Endometrial microvascular endothelial cells (primary cell): ENCODE measurements around the gene SEPTIN1. TPM values are rescaled to one million over a fixed set of nuclear protein-coding genes. Genes with fewer than 3 reads are reported as not detected.

Experiments
- in situ Hi-C: cut with HindIII; loops from 2 replicates; pipeline ENCODE4 v1.10.0; 2017; ENCODE audit warnings: low sequenced_read_pairs, low pct_unique_long_range_greater_than_20kb; ENCODE audit errors: inconsistent ontology term
- total RNA-seq: library from RNA; depleted of rRNA; stranded (reverse); fragments of >200 nt; gene quantifications from one replicate; pipeline ENCODE4 v1.2.3, GENCODE V29; 2015; ENCODE audit errors: inconsistent ontology term

The SEPTIN1 gene
- total RNA-seq, 1 donor from 2014 or later = not detected

DNA sequence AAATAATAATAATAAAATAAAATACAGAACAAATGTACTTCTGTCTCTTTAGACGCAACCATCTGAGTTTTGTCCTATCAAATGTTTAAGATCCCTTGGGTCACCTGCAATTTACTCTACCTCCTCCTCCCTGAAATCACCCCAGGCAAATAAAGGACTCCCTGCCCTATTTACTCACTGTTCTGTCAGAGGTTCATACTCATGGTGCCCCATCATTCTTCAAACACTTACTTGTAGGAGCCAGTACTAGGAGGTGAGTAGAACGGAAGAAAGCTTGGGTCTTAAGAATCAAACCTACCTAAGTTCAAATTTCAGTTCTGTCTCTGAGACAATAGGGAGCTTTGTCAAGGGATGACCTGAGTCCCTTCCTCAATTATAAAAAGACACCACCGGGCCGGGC is 15.8 kb downstream of the SEPTIN1 start:
- in situ Hi-C loops = no loop called here

DNA sequence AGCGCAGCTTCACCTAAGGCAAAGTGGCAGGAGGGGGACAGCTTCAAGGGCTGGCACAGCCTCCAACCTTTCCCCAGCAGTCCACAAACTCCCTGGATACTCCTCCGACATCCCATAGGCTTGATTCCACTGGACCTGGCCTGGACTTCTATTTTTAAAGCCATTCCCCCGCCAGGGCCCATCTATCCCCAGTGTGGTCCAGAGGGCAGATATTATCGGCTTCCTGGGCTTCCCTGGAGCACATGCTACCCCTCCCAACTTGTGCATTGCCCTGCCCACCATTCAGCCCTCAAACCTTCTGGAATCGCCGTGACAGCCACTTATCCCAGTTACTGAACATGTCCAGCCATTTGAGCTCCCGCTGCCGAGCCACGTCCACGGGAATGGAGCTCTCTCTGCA is 17.2 kb downstream of the SEPTIN1 start:
- in situ Hi-C loops = no loop called here

DNA sequence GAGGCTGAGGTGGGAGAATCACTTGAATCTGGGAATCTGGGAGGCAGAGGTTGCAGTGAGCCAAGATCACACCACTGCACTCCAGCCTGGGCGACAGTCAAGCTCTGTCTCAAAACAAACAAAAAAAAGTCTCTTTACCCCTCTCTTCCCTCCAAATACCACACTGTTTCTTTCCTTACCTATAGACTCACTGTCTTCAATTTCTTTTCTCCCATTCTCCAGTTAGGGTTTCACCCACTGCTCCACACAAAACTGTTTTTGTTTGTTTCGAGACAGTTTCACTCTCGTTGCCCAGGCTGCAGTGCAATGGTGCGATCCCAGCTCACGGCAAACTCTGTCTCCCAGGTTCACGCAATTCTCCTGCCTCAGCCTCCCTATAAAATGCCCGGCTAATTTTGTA is 21.2 kb downstream of the SEPTIN1 start:
- in situ Hi-C loops = no loop called here

DNA sequence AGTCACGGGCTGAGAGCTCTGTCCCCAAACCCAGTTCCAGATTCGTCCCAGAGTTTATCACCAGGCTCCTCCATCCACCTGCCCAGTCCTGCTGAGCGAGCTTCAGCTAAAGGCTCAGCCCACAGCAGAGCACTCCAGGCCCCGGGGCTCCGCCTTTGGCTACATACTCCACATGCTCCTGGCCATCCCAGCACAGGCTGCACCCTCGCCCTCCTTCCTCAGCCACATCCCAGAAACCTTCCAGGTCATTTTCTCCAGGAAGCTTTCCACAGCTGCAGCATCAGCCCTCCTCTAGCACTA is 22.5 kb downstream of the SEPTIN1 start:
- in situ Hi-C loops = no loop called here

DNA sequence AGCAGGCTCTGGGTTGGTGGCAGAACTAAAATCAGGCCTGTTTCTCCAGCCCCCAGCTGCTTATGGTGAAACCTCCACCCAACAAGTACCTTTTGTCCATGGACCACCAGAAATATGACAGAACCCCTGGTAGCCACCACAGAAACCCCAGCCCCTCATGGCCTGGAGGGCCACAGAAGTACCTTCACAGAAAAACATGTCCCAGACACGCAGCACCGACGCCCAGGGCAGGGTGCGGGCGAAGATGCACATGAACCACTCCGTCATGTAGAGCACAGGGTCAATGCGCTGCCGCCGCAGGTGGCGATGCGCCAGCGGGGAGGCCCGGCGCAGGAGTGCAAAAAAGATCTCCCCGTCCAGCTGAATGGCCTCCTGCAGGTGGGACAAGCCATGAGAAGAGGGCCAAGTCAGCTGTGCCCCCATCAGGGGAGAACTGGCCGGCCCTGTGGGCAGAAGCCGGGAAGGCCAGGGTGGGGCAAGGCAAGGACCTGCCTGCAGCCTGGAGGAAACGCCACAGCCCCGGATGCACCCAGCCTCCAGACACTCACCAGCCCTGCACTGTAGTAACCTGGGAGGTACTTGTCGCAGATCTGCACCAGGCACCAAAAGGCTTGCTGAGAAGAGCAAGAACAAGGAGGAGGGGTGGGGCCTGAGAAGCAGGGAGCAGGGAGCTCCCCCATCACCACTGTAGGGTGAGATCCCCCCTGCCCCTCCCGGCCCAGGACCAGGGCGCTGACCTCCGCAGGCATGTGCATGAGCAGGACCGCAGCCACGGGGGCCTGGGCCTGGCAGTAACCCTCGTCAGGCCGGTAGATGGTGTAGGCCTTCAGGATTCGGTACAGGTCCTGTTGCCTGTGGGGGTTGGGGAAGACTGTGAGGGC is 23.1 kb downstream of the SEPTIN1 start:
- in situ Hi-C loops = no loop called here

DNA sequence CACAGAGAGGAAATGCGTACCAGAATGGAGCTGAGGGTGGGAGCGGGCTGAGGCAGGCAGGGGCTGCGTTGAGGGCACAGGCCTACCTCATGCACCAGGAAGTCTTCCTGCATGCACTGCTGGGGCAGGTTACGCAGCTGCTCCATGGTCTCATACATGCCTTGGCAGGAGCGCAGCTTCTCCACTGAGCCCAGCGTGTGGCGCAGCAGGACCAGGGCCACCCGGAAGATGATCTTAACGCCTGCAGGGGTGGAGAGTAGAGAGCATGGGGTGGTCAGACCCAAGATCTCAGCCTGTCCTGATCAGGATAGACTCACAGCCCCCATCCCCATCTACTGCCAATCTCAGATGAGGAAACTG is 23.8 kb downstream of the SEPTIN1 start:
- in situ Hi-C loops = no loop called here

DNA sequence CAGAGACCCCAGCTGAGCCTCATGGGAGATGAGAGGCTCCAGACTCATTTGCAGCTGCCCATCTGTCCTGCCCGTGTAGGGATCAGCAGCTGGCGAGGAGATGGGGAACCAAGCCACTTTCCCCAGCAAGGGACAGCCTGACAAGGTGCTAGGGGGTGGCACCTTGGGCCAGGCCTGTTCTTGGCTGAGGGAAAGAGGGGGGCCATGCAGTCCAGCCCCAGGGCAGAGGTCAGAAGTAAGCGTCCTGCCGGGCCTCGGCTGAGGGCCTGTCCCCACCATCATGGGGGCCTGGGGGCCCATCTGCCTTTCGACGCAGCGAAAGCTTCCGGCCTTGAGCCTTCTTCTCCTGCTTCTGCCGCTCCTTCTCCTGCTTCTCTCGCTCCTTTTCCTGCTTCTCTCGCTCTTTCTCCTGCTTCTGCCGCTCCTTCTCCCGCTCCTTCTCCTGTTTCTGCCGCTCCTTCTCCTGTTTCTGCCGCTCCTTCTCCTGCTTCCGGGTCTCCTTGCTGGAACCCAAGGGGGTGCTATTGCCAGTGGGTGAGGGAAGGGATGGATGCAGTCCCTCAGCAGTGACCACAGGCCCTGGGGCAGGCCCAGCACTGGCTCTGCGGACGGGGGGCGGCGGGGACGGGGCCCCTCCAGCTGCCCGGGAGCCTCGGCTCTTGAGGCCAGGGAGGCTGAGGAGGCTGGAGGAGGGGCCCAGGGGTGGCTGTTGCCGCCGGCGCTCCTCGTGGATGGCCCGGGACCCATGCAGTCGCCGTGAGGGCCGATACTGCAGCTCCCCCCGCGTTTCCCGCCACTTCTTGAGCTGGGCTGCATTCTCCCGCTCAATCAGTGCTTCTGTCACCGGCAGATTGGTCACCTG is 24.4 kb downstream of the SEPTIN1 start:
- in situ Hi-C loops = no loop called here

DNA sequence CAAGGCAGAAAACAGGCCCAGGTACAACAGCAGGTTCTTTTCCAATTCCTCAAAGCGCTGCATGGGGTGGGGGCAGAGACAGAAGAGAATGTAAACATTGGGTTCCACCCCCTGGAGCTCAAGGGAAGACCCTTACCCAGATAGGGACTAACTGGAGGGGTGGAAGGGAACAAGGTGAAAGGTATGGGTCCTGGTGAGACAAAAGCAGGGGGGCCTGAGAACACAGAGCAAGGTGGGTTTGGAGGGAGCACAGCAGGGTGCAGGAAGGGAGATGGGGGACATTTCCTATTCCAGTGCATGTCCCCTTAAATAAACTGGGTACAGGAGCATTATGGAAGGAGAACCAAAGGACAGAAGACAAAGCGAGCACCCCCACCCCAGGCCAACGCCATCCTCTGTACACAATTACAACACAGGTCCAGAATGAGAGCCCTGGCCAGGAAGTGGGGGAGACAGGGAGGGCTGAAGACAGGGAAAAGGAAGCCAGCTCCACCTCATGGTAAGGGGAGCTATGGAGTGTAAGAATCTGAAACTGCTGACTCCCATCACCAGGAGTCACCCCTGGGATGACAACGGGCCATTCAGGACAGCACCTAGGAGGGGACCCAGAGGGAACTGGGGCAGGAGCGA is 25.2 kb downstream of the SEPTIN1 start:
- in situ Hi-C loops = no loop called here

DNA sequence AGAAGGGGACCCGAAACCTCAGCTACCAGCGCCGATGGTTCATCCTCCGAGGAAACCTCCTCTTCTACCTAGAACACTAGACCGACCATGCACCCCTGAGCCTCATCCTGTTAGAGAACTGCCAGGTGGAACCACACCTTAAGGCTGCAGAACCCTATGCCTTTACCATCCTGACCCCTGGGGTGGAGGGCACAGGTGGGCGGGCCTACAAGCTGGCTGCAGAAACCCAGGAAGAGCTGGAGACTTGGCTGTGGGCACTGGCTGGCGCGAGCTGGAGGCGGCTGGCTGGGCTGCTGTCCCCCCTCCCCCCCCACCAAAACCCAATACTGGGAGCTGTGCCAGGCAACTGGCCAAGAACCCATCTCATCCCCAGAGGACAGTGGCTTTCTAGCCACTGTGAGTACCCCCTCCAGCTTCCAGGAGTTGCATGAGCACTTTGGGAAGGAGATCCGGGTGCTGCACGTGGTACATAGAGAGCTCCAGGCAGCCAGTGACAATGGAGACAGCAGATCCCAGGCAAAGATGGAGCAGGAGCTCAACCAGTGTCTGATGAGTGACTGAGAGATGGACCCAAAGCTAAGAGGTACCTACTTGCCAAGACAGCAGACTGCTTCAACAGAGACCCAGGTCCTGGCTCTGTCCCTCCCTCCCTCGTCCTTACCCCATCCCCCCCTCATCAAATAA is 25.8 kb downstream of the SEPTIN1 start:
- in situ Hi-C loops = no loop called here

DNA sequence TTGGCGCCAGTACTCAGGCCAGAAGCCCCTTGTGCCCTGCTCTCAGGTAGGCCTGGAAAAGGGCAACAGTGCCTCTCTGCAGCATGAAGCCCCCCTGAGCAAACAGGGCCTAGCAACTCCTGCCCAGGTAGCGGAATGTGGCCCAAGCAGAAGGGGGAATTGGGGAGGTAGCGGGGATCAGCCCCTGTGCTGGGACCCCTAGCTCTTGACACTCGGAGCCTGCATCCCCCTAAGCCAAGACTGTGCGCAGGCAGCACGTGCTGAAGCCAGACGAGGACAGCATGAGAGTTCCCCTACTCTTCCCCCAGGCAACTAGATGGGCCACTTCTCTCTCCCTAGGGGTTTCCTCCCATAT is 26.4 kb downstream of the SEPTIN1 start:
- in situ Hi-C loops = no loop called here

DNA sequence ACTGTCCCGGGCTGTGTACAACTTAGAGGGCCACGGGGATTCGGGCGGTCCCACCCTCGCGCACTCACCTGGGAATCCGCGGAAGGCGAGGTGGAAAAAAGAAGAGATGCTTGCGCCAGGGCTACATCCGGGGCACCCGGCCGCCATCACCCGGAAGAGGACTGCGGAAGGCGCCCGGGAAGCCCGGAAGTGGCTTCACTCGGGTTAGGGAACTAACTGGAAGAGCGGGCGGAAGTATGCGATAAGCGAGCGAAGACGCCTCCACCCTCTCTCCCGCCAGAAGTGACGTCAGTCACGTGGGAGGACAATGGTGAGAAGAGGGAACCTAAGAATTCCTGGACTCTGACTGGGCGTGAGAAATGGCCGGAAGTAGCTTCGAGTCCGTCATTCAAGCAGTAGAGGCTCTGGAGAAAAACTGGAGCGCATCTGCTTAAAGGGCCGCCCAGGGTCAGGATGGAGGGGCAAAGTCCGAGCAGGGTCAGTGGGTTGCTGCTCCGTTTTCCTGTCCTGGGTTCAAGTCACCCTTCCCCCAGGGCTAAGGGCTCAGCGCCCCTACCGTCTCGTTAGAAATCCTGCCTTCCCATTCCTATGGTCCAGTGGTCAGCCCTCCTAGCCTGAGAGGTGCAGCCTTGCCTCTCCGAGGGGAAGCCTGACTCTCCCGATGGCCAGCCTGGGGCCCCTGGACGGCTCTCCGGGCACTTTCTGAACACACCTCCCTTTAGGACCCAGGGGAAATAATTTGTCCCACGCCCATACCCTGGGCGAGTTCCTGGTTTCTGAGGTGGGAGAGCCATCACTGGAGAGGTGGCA is 27.0 kb downstream of the SEPTIN1 start, which contains the start of gene CD2BP2:
CD2BP2 (minus strand) TSS at position 165 of the 810 bp plus-strand sequence. CDS start 627 bp downstream, outside the sequence.
- in situ Hi-C loops = no loop called here

DNA sequence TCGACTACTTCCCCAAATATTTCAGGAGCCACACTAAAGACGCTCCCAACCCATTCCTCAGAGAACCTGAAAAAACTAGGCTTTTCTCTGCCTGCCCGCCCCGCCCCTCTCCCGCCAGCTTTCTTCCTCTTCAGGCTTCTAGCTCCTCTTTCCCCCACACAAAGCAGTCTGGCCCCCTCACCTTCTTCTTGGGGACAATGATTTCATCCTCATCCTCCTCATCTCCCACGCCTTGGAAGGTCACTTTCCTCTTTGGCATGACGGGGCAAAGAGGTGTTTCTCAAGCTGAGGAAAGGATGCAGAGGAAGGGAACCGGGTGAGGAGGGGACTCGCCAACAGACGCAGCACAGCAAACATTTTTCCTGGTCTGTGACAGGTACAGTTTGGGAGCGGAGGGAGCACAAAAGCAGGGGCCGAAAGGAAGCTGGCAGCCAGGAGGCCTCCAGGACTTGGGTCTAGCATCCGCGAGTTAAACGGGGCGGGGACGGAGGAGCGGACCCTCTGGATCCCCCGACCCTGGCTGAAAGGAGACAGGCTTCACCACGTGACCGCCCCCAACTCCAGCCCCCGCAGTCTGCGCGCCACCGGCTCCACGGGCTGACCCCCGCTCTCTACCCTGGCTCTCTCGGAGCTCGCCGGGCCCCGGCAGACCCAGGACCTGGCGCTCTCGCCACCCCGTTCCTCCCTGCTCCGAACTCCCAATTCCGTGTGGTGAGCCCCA is 27.8 kb downstream of the SEPTIN1 start:
- in situ Hi-C loops = no loop called here

DNA sequence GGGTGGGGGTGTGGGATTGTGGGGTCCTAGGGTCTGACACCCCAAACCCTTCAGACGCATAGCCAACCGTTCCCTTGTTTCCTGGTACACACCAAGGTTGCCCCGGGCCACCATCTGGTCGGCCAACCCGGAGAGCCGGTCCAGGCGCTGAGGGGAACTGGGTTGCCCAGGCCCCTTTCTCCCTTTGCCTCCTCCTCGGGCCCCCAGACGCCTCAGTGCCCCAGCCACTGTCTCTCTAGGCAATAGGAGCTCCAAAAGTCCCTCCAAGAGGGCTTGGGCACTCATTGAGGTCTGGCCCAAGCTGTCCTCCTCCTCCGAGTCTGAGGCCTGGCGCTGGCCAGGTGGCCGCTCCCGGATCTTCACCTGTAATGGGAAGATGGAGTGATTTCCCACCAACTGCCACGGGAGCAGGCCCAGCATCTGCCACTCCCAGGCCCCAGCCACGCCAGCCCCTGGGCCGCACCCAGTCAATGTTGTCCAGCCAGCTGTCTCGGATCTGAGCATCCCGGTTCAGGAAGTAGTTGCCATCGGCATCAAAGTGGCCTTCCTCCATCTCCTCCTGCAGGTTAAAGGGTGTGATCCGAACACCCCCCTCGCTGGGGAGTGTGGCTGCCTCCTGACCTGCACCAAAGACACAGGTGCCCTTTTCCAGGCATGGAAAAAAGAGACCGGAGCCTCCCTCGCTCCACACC is 28.8 kb downstream of the SEPTIN1 start:
- in situ Hi-C loops = no loop called here

DNA sequence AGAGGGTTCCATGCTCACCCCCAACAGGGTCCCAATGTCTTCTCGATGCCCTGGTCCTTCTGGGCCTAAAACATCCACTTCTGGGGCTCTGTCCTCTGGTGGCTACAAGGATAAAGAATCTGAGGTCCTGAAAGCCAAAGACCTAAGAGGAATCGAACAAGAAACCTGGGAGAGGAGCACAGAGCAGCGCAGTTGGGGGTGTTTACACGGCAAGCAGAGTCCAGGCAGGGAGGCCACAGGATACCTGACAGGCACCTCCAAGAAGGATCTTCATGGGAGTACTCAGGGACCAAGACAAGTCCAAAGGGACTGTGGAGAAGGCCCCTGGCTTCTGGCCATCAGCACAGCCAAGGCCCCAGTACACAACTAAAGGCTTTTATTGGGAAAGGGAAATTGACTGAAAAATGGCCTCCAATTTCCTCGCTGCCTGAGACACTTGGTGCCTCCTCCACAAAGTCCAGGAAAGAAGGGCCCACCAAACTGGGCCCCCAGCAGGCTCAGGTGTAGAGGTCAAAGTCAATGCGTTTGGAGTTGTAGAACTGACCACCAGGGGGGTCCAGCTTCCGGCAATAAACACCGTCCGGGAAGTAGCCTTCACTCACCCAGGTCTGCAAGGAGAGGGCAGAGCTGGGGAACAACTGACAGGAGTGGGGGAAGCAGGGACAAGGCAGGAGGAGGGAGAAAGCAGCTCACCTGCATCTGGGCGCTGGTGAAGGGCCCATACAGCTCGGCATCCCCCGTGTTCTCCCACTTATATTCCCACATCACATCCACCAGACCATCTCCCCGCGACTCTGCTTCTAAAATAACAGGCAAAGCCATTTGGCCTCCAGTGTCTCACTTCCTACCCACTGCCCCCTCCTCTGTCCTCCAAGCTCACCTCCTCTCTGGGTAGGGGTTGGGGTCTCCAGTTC is 29.6 kb downstream of the SEPTIN1 start:
- in situ Hi-C loops = no loop called here

DNA sequence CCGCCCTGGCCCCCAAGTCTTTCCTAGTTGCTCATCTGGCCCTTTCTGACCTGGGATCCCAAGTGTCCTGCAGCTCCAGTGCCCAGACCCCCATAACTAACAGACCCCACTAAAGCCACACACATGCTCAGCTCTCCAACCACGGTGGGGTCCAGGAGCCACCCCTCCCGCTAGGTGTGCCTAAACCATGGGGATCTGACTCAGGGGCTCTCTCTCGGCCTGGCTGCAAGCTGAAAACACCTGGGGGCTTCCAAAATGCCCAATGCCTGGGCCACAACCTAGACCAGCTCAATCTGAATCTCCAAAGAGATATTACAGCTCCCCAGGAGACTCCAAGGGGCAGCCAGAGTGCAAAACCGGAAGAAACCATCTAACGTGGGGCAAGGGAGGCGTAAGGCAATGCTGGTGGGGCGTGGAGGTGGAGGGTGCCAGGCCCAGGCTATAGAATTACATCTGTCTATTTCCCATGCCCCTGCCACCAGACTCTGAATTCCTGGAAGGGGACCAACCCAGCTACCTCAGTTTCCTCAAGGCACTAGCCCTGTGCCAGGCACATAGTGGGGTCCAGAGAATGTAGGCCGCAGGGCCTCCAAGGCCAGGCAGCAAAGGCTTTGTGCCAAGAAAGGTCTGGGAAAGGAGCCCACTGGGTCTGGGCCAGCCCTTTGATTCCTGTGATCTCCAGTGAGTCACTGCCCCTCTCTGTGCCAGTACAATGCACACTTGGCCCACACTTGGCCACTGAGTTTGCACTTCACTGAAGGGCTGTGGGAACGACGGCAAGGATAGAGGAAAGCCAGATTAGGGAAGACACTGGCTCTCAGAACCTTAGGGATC is 30.6 kb downstream of the SEPTIN1 start:
- in situ Hi-C loops = no loop called here
